GDM1 (cell line): ENCODE data around the gene MCRIP2.
A peak's percentile ranks its signal among the peaks of the same experiment; 100 is the strongest.
"Not testable (repeated sequence)": the region's sequence is repeated elsewhere in the genome, so short reads cannot be mapped to it uniquely, and the experiment has no call there.

Source experiments
- DNase-seq: peaks from one replicate; lab custom pipeline; 2025; lab: John Stamatoyannopoulos, UW

Gene MCRIP2

GRCh38 chr16:681746-682427 is 40.3 kb downstream of the MCRIP2 start:
- DNase-seq, result no peak

GRCh38 chr16:682493-683395 is 41.1 kb downstream of the MCRIP2 start:
- no peak for DNase-seq

- DNase-seq, result no peak
These were observed 41.9 kb downstream of the MCRIP2 start for GRCh38 chr16:683396-684070.

- peak; percentile 87 for DNase-seq
These were observed 42.6 kb downstream of the MCRIP2 start, which contains the start of gene JMJD8 for GRCh38 chr16:684071-684794. Gene JMJD8, minus strand, starts transcription at chr16:684334. Its CDS starts 15 bp downstream, at chr16:684319.

GRCh38 chr16:684961-685696 is 43.5 kb downstream of the MCRIP2 start:
- DNase-seq, result no peak

GRCh38 chr16:685967-686366 is 44.3 kb downstream of the MCRIP2 start:
- DNase-seq, result no peak

- DNase-seq, result no peak
These were observed 45.0 kb downstream of the MCRIP2 start for GRCh38 chr16:686459-687260.

- DNase-seq, result no peak
These were observed 45.9 kb downstream of the MCRIP2 start for GRCh38 chr16:687499-687898.

GRCh38 chr16:689175-689897 is 47.7 kb downstream of the MCRIP2 start:
- DNase-seq, result no peak

- DNase-seq, result not testable (repeated sequence)
These were observed 49.6 kb downstream of the MCRIP2 start for GRCh38 chr16:691242-691641.

- DNase-seq, result no peak
These were observed 50.9 kb downstream of the MCRIP2 start for GRCh38 chr16:692356-693108.

- no peak for DNase-seq
These were observed 51.7 kb downstream of the MCRIP2 start for GRCh38 chr16:693364-693763.

GRCh38 chr16:693766-694165 is 52.1 kb downstream of the MCRIP2 start:
- DNase-seq, result no peak

GRCh38 chr16:694187-694862 is 52.7 kb downstream of the MCRIP2 start:
- no peak for DNase-seq

- no peak for DNase-seq
These were observed 53.3 kb downstream of the MCRIP2 start for GRCh38 chr16:694863-695354.

GRCh38 chr16:695355-696089 is 53.9 kb downstream of the MCRIP2 start:
- DNase-seq, result no peak
